Hippocampal formation (tissue), 2 donors: ENCODE results near the gene IFI27L1.

Source experiments
- DNase-seq, 2 donors: peaks; one replicate each; lab custom pipeline; 2025; lab: John Stamatoyannopoulos, UW

Gene IFI27L1, protein sequence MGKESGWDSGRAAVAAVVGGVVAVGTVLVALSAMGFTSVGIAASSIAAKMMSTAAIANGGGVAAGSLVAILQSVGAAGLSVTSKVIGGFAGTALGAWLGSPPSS

GRCh38 chr14:94080621-94081385 is at the start of gene IFI27L1, which contains the start of gene DDX24:
Gene IFI27L1, plus strand, starts transcription at chr14:94081310. Its CDS starts 15,628 bp downstream, at chr14:94096938.
Gene DDX24, minus strand, starts transcription at chr14:94081202. Its CDS starts 1,460 bp downstream, at chr14:94079742.
- peak; percentile 88 to 89 for DNase-seq

DNA sequence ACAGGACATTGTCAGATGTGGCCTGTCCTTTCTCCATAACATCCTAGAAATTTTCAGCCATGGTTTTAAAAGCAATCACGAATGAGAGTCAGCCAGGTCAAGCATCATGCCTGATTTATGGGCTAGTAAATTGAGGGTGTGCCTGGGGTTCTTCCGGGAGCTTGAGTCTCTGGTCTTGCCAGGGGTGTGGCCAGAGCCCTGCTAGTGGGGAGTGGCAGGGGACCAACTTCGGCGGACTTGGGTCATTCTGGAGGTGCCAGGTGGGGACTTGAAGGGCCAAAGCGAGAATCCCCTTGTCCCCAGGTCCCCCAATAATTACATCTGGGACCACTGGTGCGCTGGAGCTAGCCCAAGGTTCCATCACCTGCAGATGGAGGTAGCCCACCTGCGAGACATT is 49.2 kb upstream of the IFI27L1 start:
- DNase-seq: no peak

GRCh38 chr14:94034886-94035285 is 46.2 kb upstream of the IFI27L1 start:
- DNase-seq: no peak

DNA sequence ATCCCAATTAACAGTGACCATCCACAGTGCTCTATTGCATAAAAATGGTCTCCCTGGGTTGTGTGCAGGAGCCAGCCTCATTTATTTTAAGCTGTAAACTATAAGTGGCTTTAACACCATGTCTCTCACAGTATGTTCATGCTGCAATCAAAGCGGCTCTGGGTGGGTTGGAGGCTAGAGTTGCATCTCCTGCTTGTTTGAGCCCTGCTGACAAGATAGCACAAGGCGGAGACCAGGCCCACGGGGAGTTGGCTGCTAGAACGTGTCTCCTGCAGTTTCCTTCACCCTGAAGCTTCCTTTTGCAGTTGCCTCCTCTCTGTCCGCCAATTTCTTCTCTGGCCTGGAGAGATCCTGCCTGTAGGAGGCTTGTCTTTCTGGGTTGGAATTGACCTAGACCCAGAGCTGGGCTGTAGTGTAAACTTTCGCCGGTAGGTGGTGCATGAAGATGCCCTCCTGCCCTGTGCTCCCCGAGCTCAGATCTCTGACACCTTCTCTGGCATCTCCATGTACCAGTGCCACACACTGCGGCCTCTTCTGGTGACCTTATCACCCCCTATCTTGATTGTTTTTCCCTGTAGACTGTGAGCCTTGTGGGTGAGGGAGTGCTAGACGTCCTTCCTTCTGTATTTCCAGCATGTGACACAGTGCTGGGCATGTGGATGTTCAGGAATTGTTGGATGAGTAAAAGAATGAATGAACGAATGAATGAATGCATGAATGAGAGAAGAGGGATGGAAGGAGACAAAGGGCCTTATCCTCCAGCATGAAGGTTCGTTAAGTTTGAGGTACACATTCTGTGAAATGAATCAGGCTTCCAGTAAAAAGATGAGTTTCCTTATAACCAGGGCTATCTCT is 44.6 kb upstream of the IFI27L1 start:
- peak; percentile 6 to 51 for DNase-seq

- DNase-seq: no peak
Observed at GRCh38 chr14:94037954-94038353, 43.2 kb upstream of the IFI27L1 start.

DNA sequence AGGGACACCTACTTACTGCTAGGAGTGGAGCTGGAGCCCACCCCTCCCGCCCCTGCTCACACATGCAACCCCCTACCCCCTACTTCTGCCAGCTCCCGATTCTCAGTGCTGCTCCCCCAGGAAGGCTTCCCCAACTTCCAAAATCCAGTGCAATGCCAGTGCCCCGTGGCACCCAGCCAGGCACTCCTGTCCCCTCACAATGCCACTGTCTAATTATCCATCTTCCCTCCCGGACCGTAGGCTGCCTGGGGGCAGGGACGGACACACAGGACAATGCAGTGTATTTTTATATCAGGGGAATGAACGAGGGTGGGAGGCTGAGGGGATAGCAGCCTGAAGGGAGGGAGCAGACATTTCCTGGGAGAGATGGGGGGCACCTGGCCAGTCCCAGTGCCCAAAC is 42.6 kb upstream of the IFI27L1 start:
- no peak for DNase-seq

DNA sequence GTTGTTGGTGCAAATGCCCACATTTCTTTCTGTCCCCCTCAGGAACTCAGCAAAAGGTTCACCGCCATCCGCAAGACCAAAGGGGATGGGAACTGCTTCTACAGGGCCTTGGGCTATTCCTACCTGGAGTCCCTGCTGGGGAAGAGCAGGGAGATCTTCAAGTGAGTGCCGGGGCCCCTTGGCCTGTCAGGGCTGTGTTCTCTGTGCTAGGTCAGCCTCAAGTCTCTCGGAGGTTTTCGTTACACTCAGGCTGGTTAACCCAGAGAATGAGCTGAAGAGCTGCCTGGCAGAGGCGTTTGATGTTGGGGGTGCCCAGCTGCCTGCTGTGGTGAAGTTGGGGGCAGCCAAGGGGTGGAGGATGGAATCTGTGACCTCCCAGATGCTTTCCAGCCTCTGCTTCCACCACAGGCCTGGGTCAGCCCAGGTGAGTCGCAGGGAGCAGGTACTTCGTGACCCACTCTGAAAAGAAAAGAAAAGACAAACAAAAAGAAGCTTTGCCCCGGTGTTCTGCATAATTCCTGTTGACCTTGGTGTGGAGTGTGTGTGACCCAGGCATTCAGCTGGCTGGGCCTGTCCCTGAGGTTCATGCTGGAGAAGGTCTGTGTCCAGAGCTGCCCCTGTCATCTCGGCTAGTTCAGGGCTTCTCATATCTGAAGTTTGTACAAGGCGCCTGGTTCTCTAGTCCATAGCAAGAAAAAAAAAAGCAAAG is 42.0 kb upstream of the IFI27L1 start:
- no peak for DNase-seq

- no peak for DNase-seq
Observed at GRCh38 chr14:94040247-94040646, 40.9 kb upstream of the IFI27L1 start.

- no peak for DNase-seq
Observed at GRCh38 chr14:94040796-94041195, 40.3 kb upstream of the IFI27L1 start.

DNA sequence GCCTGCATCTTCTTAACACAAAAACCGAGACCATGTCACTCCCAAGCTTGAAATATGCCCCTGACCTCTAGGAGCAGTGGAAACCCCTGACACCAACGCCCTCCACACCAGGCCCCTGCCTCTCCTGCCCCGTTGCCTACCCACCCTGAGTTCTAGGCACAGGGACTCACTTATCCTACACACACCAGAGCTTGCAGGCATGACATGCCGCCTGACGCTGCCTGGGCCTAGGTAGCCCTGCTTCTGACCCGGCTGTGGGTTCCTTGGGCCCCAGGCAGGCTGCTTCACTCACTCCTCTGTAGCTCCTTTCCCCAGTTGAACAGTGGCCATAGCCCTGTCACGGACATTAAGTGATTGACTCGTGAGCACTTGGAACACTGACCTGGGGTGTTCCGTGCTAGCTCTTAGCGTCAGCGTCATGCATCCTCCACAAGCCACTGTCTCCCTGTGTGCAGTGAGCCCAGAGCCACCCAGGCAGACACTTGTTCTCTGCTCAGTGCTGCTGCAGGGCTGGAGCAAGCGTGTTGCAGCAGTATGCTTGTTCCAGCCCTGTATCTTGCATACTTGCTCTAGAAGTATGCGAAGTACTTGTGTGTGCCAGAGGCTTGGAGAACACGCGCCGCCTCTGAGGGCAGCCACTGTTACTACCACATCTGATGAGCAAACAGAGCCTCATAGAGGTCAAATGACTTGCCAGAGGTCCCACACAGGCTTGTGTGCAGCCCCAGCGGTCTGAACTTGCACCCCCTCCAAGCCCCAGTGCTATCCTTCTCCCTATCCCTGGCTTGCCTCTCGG is 39.4 kb upstream of the IFI27L1 start:
- DNase-seq: no peak

DNA sequence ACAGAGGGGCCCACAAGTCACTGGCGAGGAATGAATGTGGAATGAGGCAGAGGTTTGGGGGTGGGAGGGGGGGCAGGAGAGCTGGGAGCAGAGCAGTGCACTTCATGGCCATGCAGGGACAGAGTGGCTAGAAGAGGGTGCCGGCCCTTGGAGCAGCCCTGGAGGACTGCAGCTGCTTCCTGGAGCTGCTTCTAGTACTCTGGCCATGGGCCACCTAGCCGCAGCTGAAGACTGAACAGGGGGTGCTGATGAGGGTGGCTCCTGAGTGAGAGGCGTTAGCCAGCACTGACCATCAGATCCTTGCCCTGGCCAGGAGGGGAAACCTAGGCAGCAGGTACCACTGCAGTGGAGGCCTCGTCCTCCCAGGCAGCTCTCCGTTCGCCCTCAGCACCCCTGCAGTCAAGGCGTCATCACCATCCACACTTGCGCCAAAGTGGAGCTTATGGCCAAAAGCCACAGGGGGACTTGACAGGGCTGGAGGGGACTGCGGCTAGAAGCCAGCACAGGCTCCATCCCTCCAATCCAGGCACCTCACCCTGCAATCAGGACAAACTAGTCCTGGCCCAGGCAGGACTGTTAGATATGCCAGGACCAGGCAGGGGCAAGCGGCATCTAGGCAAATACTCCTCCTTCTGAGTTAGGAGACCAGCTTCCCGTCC is 38.5 kb upstream of the IFI27L1 start:
- no peak for DNase-seq

- no peak for DNase-seq
Observed at GRCh38 chr14:94043111-94043755, 37.9 kb upstream of the IFI27L1 start.

- no peak for DNase-seq
Observed at GRCh38 chr14:94043756-94044475, 37.2 kb upstream of the IFI27L1 start.

DNA sequence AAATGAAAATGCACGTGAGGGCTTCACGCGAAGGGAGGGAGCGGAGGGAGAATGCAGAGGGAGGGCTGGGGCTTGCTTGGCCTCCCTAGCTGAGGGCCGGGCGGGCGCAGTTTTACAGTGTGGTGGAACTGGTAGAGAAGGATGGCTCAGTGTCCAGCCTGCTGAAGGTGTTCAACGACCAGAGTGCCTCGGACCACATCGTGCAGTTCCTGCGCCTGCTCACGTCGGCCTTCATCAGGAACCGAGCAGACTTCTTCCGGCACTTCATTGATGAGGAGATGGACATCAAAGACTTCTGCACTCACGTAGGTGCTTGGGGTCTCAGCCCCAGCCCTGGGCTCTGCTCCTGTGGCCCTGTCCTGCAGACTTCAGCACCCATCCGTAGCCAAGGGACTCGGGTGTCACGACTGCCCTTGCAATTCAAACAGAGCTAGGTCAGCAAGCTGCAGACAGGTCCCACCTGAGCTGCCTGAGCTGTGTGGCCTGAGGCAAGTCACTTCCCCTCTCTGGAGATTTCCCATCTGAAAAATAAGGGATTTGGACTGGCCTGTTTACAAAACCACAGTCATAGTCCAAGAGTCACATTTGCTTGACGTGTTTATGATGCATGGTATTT is 36.5 kb upstream of the IFI27L1 start:
- no peak for DNase-seq

GRCh38 chr14:94045101-94045500 is 36.0 kb upstream of the IFI27L1 start:
- DNase-seq: no peak

GRCh38 chr14:94045563-94046345 is 35.4 kb upstream of the IFI27L1 start:
- DNase-seq: no peak

DNA sequence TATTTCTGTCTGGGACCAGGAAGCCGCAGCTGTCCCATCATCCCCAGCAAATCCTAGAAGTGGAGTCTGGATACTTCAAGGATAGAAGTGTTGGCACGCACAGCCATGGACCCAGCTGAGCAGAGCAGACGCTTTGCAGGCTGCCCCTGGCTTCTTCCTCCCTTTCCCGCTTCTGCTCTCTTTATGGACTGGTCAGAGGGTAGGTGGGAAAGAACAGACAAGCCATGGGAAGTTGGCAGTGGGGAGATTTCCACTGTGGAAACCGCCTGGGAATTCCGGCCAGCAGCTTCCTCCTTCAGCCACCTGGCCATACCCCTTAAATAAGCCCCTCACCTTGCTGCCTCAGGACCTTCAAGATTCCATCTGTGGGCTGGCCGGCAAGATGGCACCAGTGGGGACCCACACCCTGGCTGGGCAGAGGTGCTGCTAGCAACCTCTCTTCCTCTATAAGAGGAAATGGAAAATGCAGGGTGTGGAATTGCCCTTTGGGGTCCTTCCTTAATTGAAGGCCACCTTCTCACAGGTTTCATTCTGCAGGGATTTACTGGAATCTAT is 34.3 kb upstream of the IFI27L1 start:
- no peak for DNase-seq

GRCh38 chr14:94047581-94047980 is 33.5 kb upstream of the IFI27L1 start:
- DNase-seq: no peak
